AG09319 (cell line): ENCODE data around the gene ZCCHC14.

Experiments
- DNase-seq: peaks from one replicate; pipeline ENCODE4 v3.0.0-alpha.2; 2010; ENCODE audit warnings: low read depth; ENCODE audit errors: extremely low read depth
- TF ChIP-seq, protein P1 (sequence below): IDR thresholded peaks from 2 replicates; pipeline ENCODE4 v1.5.1; 2011; ENCODE audit warnings: low read depth, mild to moderate bottlenecking, inconsistent platforms, low read length, moderate library complexity

Gene ZCCHC14

DNA sequence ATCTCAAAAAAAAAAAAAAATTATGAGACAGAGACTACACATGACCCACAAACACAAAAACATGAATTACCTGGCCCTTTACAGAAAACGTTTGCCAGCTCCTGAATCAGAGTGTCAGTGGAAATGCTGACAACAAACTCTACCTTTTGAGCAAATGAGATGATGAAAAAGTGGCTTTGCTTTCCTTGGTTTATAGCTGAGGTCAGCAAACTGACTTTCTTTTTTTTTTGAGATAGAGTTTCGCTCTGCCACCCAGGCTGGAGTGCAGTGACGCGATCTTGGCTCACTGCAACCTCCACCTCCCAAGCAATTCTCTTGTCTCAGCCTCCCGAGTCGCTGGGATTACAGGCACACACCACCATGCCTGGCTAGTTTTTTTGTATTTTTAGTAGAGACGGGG, 46.3 kb downstream of the ZCCHC14 start:
- TF ChIP-seq, protein P1, sequence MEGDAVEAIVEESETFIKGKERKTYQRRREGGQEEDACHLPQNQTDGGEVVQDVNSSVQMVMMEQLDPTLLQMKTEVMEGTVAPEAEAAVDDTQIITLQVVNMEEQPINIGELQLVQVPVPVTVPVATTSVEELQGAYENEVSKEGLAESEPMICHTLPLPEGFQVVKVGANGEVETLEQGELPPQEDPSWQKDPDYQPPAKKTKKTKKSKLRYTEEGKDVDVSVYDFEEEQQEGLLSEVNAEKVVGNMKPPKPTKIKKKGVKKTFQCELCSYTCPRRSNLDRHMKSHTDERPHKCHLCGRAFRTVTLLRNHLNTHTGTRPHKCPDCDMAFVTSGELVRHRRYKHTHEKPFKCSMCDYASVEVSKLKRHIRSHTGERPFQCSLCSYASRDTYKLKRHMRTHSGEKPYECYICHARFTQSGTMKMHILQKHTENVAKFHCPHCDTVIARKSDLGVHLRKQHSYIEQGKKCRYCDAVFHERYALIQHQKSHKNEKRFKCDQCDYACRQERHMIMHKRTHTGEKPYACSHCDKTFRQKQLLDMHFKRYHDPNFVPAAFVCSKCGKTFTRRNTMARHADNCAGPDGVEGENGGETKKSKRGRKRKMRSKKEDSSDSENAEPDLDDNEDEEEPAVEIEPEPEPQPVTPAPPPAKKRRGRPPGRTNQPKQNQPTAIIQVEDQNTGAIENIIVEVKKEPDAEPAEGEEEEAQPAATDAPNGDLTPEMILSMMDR, result no peak
- no peak for DNase-seq

DNA sequence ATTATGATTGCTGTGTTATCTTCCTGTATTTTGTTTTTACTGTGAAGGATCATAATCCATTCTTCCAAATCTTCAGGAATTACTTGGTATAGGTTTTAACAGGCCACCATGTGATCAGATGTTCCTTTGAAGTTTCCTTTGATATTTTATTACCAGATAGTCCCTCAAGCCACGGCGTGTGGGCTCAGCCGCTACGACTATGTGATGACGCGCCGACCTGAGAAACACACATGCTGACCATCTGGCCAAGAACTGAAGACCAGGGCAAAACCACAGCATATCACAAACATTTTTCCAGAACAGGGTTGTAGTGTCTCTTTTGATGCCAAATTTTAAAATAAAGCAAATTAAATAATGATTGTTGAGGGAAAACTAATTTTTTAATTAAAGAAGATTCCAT, 47.3 kb downstream of the ZCCHC14 start:
- TF ChIP-seq, protein P1, result no peak
- DNase-seq, result no peak

DNA sequence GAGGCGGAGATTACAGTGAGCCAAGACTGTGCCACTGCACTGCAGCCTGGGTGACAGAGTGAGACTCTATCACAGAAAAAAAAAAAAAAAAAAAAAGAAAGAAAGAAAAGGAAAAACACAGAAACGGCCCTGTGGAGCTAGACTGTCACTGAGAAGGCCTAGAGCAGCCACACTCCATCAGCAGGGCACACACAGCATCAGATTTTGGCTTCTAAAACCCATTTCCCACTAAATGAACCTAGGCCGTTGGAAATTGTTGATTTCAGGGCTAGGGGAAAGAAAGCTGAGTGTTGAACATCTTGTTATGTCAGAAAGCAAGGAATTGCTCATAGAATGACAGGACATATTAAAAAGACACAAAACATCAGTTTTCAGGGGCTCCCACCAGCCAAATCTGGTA, 48.9 kb downstream of the ZCCHC14 start:
- TF ChIP-seq, protein P1, result no peak
- DNase-seq, result no peak

DNA sequence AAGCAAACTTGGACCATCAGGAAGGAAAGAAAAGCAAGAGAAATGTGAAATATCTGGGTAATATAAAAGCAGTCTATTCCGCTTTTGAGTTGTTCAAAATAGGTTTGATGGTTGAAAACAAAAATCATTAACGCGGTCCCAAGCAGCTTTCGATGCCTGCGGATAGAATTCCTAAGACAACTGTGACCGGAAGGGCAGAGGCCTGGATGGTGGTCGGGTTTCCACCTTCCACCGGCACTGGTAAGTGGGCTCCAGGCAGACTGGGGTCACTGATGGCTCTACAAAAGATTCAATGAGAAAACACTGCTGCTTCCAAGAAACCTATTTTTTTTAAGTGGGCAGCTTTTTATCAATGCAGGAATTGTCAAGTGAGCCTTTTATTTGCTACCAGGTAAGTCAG, 49.8 kb downstream of the ZCCHC14 start:
- TF ChIP-seq, protein P1, result no peak
- DNase-seq, result no peak

- TF ChIP-seq, protein P1, result no peak
These were observed 50.2 kb downstream of the ZCCHC14 start for GRCh38 chr16:87442581-87442966.

DNA sequence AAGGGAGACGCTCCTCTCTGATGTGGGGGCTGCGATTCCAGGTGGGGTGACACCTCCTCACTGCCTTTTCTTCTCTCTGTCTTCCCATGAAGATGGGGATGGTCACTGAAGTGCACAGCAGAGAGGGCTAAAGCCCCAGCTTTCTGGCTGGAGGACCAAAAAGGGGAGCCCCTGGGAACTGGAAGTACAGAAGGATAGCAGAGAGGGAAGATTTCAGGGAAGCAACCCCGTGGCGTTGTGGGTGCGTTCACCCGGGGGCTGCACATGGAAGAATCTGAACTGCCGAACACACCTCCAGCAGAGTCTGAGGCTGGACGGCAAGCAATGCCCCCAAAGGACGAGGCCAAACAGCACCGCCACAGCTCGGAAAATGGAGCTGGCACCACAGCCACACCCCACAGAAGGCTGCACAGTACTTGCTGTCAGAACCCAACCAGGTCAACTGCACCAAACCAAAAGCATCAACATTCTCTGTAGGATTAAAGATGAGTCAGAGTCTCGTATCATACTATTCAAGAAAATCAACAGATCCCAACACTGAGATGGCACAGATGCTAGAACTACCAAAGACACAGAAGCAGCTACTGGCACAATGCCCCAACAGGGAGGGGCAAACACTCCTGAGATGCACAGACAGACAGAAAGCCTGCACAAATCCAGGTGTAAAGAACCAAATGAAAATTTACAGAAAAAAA, 50.8 kb downstream of the ZCCHC14 start:
- TF ChIP-seq, protein P1, result no peak
- DNase-seq, result no peak

More at GRCh38 chr16:87442581-87442966, 50.2 kb downstream of the ZCCHC14 start:
- DNase-seq, result no peak

GRCh38 chr16:87439926-87440325, 52.9 kb downstream of the ZCCHC14 start:
- TF ChIP-seq, protein P1, result no peak

More at GRCh38 chr16:87439926-87440325, 52.9 kb downstream of the ZCCHC14 start:
- DNase-seq, result no peak
